HG02798 (cell line): ENCODE measurements around the gene PPP1R9A.

Experiments used
- ATAC-seq: cut with Tn5 transposase; IDR thresholded peaks from one replicate; pipeline ENCODE4 v1.9.1; 2021; ENCODE audit warnings: mild to moderate bottlenecking; ENCODE audit not compliant: unreplicated experiment, poor library complexity

The PPP1R9A gene

DNA sequence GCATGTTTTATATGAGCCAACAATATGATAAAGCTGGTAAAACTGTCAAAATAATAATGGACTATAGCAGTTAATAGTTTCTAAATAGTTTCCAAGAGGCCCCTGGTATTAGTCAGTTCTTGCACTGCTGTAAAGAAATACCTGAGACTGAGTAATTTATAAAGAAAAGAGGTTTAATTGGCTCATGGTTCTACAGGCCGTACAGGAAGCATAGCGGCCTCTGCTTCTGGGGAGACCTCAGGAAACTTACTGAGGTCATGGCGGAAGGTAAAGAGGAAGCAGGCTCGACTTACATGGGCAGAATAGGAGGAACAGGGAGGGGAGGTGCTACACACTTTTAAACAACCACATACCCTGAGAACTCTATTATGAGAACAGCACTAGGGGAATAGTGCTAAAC lies 104.6 kb downstream of the PPP1R9A start:
- ATAC-seq, result no peak

DNA sequence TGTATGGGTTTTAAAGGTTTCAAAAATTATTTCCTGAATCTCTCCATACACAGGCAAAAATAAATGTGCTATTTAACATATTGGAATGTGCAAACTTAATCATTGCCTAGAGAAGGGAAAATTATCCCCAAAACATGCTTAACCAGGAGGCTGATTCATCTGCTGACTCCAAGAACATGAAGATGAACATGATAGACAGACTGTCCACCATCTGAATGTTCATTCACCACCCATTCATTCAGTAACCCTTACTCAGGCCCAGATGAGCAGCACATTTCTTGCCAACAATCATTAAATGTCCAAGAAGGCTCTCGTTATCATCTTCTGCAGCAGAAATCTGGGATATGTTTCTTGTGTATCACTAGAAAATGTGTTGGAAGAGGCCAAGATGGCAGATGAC lies 110.6 kb downstream of the PPP1R9A start:
- no peak for ATAC-seq

DNA sequence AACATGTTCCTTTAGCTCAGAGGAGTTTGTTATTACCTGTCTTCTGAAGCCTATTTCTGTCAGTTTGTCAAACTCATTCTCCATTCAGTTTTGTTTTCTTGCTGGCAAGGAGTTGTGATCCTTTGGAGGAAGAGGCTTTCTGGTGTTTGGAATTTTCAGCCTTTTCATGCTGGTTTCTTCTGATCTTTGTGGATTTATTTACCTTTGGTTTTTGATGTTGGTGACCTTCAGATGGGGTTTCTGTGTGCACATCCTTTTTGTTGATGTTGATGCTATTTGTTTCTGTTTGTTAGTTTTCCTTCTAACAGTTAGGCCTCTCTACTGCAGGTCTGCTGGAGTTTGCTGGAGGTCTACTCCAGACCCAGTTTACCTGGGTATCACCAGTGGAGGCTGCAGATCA lies 118.6 kb downstream of the PPP1R9A start:
- no peak for ATAC-seq

DNA sequence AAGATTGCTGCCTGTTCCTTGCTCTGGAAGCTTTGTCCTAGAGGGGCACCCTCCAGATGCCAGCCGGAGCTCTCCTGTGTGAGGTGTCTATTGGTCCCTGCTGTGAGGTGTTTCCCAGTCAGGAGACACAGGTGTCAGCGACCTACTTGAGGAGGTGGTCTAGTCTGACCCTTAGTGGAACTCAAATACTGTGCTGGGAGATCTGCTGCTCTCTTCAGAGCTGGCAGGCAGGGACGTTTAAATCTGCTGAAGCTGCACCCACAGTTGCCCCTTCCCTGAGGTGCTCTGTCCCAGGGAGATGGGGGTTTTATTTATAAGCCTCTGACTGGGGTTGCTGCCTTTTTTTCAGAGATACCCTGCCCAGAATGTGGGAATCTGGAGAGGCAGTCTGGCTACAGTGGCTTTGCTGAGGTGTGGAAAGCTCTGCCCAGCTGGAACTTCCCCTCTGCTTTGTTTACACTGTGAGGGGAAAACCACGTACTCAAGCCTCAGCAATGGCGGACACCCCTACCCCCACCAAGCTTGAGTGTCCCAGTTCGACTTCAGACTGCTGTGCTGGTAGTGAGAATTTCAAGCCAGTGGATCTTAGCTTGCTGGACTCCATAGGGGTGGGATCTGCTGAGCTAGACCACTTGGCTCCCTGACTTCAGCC lies 119.2 kb downstream of the PPP1R9A start:
- no peak for ATAC-seq

DNA sequence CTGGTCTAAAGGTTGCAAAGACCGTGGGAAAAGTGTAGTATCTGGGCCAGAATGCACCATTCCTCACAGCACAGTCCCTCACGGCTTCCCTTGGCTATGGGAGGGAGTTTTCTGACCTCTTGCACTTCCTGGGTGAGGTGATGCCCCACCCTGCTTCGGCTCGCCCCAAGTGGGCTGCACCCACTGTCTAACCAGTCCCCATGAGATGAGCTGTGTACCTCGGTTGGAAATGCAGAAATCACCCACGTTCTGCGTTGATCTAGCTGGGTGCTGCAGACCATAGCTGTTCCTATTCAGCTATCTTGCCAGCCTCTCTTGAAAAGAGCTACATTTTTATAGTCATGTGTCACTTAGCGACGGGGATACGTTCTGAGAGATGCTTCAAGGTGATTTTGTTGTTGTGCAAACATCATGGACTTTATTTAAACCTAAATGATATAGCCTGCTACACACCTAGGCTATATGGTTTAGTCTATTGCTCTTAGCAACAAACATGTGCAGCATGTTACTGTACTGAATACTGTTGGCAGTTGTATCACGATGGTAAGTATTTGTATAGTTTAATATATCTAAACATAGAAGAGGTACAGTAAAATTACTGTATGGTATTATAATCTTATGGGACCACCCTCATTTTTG lies 120.0 kb downstream of the PPP1R9A start:
- ATAC-seq, result no peak

DNA sequence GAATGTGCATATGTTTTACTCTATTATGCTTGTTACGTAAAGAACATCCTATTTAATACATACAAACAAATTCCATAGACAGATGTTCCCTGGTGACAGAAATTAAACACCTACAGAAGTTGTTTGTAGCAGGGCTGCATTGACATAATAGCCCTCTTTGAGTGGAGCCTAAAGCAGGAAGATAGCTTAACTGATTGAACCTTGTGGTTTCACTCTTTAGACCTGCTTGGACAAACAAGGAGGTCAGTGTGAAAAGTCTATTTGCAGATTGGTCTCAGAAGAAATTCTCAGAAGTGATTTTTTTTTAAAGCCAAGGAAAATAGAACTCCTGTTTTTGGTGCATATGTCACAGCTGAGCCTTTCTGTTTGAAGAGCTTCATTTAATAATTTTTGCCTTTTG lies 121.3 kb downstream of the PPP1R9A start:
- no peak for ATAC-seq

DNA sequence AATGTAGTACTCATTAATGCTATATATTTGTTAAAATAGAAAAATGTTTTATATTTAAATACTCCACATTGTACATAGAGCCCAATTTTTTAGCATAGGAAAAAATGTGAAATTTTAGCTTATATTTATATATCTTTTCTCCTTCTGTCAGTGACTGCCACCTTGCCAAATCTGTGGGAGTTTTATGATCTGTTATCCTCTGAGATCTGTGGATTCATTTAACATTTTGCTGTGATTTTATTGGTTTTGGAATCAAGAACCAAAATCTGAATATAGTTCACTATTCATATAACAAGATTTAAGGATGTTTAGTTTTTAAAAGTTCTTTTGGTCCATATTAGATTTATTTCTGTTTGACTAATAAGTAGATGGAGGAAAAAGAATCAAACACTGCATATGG lies 127.9 kb downstream of the PPP1R9A start:
- no peak for ATAC-seq

DNA sequence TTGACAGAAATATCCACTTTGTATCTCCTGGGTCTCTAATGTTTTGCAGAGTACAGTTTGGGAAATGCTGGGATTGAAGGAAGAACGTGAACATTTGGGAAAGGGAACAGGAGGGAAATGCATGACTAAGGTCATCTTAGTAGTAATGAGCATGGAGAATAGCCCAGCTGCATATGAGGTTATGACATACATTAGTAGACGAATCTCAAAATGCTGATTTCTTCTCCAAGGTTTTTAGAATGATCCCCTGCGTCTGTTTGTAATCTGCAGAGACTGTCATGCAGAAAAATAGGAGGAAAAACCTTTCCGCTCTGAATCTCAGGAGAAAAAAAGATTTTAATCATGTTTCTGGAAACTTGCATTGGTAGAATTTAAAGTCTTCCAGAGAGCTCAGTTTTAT lies 133.6 kb downstream of the PPP1R9A start:
- no peak for ATAC-seq

DNA sequence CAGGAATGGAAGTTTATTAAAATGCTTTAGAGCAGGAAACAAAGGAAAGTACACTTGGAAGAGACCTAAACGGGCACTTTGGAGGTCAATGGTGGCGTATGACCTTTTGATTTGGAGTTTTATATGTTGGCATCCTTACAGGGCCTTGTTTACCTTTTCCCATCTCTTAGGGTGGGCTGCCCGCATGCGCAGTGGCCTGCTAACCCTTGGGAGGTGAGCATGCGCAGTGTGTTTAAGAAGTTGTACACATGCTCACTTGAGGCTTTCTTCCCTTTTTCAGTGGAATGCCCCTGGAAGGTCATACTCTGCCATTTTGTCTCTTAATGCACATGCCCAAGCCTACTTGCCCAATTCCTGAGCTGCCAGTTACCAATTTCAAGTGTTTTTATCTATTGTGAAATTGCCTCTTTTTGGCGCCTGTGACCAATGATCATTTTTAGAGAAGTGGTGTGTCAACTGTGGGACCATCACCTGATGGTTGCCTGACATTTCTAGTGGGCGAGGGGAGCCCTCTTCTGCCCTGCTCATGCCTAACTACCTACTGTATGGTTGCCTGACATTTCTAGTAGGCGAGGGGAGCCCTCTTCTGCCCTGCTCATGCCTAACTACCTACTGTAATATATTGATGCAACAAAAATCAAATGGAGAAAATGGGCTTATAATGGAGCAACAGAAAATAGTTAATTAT lies 138.0 kb downstream of the PPP1R9A start:
- no peak for ATAC-seq

DNA sequence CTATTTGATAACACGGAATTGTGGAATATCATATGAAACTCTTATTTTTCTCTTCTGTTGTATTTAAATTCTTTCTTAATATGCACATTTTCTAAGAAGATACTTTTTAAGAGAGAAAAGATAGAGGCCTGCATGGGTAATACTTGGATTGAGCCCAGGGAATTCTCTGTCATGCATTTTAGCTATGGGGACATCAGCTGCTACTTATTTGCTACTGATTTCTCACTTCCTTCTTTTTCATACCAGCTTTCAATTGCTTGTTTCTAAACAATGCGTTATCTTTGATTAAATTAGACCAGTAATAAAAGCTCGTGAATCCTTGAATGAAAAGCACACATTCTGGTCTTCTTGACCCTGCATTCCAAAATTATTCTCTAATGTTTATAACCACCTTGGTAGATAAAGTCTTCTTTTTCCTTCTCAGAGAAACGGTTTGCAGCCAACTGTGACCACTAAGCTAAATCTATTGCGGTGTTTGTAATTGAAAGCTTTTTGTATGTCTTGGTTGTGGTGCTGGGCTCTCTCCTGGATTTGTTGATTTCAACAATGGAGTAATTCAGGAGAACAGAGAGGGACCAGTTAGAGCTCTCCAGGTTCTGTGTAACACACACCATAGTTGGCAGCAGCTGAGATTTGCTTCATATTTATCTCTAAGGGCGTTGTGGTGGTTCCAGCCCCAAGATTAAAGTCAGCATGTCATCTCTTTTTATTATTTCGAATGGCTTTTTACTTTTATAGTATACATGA lies 139.3 kb downstream of the PPP1R9A start:
- ATAC-seq, result no peak

DNA sequence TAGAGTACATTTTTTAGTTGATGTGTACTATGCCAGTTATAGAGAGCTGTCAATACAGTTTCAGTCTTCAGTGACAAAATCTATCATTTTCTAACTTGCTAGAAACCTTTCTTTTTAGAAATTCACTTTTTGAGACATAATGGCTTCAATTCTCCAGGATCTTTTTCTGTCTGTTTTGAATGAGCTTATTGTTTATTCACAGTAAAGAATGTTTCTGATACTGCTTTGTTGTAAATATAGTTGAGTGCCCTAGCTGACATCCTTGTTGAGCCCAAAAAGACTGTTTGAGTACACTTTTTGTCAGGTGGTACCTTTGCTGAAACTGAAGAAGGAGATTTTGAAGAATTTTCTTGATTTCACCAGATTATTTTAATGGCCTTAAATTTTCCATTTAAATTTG lies 139.9 kb downstream of the PPP1R9A start:
- ATAC-seq, result no peak

DNA sequence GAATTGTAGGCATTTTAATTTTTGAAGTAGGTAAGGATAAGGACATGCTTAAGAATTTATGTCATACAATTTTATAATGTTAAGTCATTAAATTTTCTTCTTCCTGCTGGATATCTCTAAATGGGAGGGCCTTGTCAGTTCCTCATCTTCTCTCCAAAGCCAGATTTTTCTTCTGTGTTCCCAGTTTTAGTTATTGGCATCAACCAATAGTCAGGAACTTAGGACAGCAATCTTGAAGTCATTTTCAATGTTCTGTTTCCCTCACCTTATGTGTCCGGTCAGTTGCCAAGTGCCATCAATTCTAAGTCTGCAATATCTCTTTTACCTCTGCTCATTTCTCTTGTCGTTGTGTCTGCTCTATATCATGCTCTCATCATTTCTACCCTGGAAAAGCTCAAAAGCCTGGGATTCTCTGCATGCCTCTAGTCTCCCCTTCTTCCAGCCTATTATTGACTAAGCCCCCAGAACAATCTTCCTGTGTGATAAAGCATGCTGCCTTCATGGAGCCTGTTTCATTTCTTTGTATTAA lies 145.2 kb downstream of the PPP1R9A start:
- ATAC-seq, result no peak

DNA sequence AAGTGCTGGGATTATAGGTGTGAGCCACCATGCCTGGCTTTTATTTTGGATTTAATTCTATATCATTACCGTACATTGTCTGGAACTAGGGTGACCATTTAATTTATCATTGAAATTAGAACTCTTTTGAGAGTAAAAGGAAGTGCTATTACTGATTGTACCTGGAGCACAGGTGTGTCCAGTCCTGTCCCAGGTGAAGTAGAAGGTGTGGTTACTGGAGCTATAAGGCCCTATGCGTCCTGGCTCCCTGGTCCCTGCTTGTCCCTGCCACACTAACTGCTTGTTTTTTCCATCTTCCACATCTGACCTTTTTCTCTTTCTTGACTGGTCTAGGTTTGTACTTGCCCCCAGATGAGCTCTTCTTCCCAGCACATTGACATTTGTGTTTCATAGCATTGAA lies 147.0 kb downstream of the PPP1R9A start:
- ATAC-seq, result no peak

DNA sequence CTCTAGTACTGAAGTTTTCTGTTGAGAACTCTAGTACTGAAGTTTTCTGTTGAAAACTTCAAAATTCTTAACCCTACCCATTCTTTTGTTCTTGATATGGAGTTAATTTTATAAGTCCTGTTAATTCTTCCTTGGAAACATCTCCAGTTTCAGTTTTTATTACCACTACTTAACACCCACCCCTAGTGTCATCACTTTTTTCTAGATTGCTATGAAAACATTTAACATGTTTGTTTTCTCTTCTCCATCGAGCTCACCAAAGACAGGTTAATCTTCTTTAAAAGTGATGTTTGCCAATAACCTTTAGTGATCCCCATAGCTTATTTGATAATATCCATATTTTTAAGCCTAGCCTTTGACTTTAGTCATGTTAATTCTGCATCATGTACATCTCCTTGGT lies 147.9 kb downstream of the PPP1R9A start:
- ATAC-seq, result no peak

DNA sequence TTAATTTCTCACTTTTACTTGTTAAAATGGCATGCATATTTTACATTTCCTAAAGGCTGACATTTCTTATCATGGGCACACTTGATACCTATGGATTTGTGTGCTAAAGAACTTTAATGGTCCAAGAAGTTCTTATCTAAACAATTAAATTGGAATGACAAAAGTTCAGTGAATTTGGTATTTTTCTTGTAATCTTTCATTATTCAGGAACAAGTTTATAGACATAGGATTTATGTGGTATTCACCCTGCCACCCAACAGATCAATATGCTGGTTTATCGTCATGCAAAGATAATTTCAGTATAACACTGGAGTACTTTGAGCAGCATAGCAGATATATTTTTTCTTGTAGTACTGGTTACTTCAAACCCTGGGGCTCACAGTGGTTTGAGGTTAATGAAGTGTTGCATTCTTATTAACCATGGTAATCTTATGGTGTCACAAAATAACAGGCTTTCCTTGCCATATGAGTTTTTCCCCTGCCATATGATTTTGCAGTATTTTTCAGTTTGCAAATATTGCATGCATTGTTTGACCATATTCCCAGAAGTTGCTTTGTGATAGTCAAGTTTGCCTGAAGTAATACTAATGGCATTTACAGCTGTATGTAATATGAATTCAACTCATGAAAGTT lies 148.8 kb downstream of the PPP1R9A start:
- ATAC-seq, result no peak

DNA sequence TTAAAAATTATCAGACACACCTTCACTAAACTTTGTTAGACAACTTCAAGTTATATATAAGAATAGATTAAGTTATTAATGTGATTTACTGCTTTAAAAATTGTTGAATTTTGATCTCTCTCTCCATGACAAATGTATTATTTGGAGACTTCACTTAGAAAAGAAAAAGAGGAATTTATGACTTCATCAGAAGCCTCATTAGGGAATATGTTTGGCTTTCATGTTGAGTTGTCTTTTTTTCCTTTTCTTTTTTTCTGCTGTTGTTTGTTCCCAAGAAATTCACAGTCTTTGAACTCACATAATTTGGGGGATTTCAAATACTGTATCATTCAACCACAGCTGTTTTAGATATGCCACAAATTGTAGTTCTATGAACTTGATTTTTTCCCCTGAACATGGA lies 149.5 kb downstream of the PPP1R9A start:
- no peak for ATAC-seq

DNA sequence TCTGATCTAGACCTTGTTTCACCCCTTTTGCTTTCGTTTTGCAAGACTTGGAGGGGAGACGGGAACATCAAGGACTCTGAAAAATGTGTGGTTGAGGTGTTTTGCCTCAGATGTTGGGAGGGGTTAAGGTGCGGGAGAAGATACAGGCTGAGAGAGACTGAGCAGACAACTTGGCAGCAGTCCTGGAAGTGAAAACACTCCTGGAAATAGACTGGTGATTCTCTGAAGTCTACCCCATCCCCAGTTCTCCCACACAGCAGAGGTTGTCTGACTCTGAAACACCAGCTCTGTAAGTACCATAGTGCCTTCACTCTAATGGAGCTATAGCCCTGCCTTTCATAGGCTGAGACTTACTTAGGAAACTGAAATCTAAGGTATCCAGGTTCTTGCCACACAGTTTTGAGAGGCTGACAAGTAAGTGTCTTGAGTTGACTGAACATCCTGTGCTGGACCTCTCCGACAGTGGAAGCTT lies 152.5 kb downstream of the PPP1R9A start:
- ATAC-seq, result no peak

DNA sequence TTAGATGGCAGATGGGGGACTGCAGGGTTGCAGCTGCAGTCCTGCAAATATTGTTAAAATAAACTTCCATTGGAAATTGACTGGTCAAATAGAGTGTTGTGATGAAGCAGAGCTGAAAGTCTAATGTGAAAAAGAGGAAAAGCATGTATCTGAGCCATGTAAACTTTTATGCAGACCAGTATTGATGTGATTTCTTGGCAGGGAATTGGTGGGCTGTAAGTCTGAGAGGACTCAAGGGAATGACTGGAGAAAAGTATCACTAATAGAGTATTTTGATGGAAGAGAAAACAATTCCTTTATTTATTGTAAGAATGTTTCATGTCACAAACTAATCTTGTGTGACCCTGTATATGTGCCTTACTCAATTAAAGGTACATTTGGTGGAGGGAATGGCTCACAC lies 155.5 kb downstream of the PPP1R9A start:
- no peak for ATAC-seq

DNA sequence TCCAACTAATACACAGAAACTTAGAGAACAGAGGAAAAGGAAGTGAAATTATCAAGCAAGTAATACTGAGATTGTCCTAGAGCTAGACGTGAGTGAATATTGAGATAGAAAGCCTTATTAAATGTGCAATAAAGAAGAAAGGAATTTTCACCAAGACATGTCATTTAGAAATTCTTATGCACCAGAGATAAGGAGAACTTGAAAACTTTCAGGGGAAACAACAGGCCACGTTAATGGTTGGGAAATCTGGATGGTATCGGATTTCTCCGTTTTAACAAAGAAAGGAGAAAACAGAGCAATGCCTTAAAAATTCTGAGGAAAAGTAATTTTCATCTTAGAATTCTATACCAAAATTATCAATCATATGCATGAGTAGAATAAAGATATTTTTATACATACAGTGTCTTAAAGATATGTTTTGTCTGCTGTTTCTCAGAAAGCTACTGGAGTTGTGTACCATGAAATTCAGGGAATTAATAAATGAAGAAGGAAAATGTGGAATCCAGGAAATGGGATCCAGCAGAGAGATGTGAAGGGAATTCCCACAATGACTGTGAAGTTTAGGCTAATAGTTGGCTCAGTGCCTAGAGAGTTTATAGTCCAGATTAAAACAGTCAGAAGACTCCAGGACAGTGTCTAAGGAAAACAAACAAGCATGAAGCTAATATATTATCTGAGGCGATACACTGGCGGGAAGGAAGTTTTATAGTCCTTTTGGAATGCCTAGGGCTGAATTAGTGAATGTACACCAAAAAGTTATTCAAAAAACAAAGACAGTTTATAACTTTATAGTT lies 159.5 kb downstream of the PPP1R9A start:
- ATAC-seq, result no peak
